Heart left ventricle (tissue), 13 donors: ENCODE data around the gene TC2N.

Source experiments
- POLR2A ChIP-seq, 2 donors: fragments of 450-650 bp; IDR thresholded peaks; one replicate each; pipeline ENCODE4 v1.6.1; 2017; ENCODE audit warnings: antibody characterized with exemption in 2 of 2, mild to moderate bottlenecking in 2 of 2, moderate library complexity in 2 of 2
- TF ChIP-seq, protein P1 (sequence below), 12 donors: fragments of 200-600 bp; sonication (generic) in 4 of 12; IDR thresholded peaks; one replicate each; pipeline versions ENCODE4 v1.5.0 to v1.8.0; 2018 to 2022; ENCODE audit warnings: antibody characterized with exemption in 12 of 12, mild to moderate bottlenecking in 5 of 12
- donor health status: ischemic (EF 13 %, LVEDD 7.1; RV severe dilation, severe dysfunction).
- donor health status: DM: no; HTN: yes; CAD: no.
- donor health status: DM: no; HTN: no; CAD: no.
- donor health status: ischemic (EF 25% LVEDD 6.9; RV normal size, moderate dysfunction).
- donor health status: ischemic (EF 25% LVEDD 5.7; RV mildly dilated, moderate dysfunction).
- donor health status: ischemic (EF 35%, LVEDD 5.7; RV mildly dilated, moderate dysfunction).
- donor health status: nonischemic (EF 11% LVEDD 7.7; RV severe dilation, severe dysfunction).
- donor health status: DM: yes; HTN: yes; CAD: no.
- donor health status: PGD.
- donor health status: ischemic (EF 29% LVEDD 5.4; RV normal size, mild dysfunction).
- donor health status: nonischemic (EF 23%, LVEDD 6.1; RV moderate dilation, normal function).

- no peak for TF ChIP-seq POLR2A (IDR thresholded peaks at IDR 0.05)
- TF ChIP-seq, protein P1, sequence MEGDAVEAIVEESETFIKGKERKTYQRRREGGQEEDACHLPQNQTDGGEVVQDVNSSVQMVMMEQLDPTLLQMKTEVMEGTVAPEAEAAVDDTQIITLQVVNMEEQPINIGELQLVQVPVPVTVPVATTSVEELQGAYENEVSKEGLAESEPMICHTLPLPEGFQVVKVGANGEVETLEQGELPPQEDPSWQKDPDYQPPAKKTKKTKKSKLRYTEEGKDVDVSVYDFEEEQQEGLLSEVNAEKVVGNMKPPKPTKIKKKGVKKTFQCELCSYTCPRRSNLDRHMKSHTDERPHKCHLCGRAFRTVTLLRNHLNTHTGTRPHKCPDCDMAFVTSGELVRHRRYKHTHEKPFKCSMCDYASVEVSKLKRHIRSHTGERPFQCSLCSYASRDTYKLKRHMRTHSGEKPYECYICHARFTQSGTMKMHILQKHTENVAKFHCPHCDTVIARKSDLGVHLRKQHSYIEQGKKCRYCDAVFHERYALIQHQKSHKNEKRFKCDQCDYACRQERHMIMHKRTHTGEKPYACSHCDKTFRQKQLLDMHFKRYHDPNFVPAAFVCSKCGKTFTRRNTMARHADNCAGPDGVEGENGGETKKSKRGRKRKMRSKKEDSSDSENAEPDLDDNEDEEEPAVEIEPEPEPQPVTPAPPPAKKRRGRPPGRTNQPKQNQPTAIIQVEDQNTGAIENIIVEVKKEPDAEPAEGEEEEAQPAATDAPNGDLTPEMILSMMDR (IDR thresholded peaks at IDR 0.05), result no peak
These were observed 8.6 kb downstream of the TC2N start for GRCh38 chr14:91858536-91859275.
